GM12878 (cell line): ENCODE measurements around the gene SLC1A2. TPM values are rescaled to one million over a fixed set of nuclear protein-coding genes. Genes with fewer than 3 reads are reported as not detected.

Experiments used
- ATAC-seq: fragments of 200-7000 bp; cut with Tn5 transposase; 3 replicates; pipeline ENCODE4 v1.9.1; 2020; ENCODE audit warnings: mild to moderate bottlenecking, moderate library complexity
- BruUV-seq: library from RNA; stranded (reverse); fragments of 400-500 nt; replicated peaks from 2 replicates; lab custom pipeline; 2021; lab: Mats Ljungman, UMichigan
- CTCF ChIA-PET: fragments of 300-600 bp; sonication (Branson Sonifier 250); formaldehyde crosslinking; extraction: SDS; loops from one replicate; lab custom pipeline; 2021; ENCODE audit warnings: inconsistent platforms; lab: Yijun Ruan, JAX
- POLR2A ChIA-PET: fragments of 350-600 bp; formaldehyde crosslinking; extraction: SDS; loops from one replicate; lab custom pipeline; 2021; ENCODE audit warnings: inconsistent platforms; lab: Charles Lee
- RAD21 ChIA-PET: fragments of 300-600 bp; sonication (Branson Sonifier 250); formaldehyde crosslinking; loops from one replicate; lab custom pipeline; 2023; ENCODE audit warnings: antibody characterized with exemption; ENCODE audit not compliant: unreplicated experiment; lab: Charles Lee
- SMC1A ChIA-PET: fragments of 300-600 bp; sonication (Branson Sonifier 250); formaldehyde crosslinking; loops from one replicate; lab custom pipeline; 2023; ENCODE audit not compliant: unreplicated experiment, uncharacterized antibody; lab: Charles Lee
- DNase-seq: peaks from one replicate; pipeline ENCODE4 v3.0.0-alpha.2; 2011; ENCODE audit warnings: low read depth, low spot score
- FAIRE-seq: peaks from 3 replicates; lab custom pipeline; 2011; peaks lifted over from hg19 to GRCh38; lab: Jason Lieb, UNC
- H2AFZ ChIP-seq: 2 replicates; pipeline ENCODE4 v1.6.0; 2011; ENCODE audit warnings: low read depth, low read length, control low read depth; ENCODE audit not compliant: control insufficient read depth
- H3K27ac ChIP-seq: 2 replicates; pipeline ENCODE4 v1.5.1; 2011; ENCODE audit warnings: control low read depth; ENCODE audit not compliant: control insufficient read depth, insufficient read depth
- H3K27me3 ChIP-seq, 2 experiments: replicated peaks in 1 of 2; 2 replicates each; pipeline versions ENCODE4 v1.6.0 to v1.6.1; 2011; ENCODE audit warnings: low read length in 1 of 2; ENCODE audit not compliant: control insufficient read depth in 2 of 2, insufficient read depth in 2 of 2
- H3K36me3 ChIP-seq, 2 experiments: 2 replicates each; pipeline ENCODE4 v1.5.1; 2011; ENCODE audit warnings: low read length in 1 of 2; ENCODE audit not compliant: control insufficient read depth in 2 of 2, insufficient read depth in 2 of 2
- H3K4me1 ChIP-seq: 2 replicates; pipeline ENCODE4 v1.6.1; 2011; ENCODE audit warnings: mild to moderate bottlenecking, low read length, moderate library complexity, mixed read lengths; ENCODE audit not compliant: control insufficient read depth, insufficient read depth
- H3K4me2 ChIP-seq: 2 replicates; pipeline ENCODE4 v1.6.0; 2011; ENCODE audit warnings: control low read depth; ENCODE audit not compliant: control insufficient read depth, insufficient read depth
- H3K4me3 ChIP-seq: fragments of 200-600 bp; sonication (generic); 2 replicates; pipeline ENCODE4 v1.5.1; 2016
- H3K79me2 ChIP-seq: 2 replicates; pipeline ENCODE4 v1.6.0; 2011; ENCODE audit warnings: low read length; ENCODE audit not compliant: control insufficient read depth, insufficient read depth
- H3K9ac ChIP-seq: 2 replicates; pipeline ENCODE4 v1.8.0; 2011; ENCODE audit warnings: low read length, control low read depth, mixed read lengths; ENCODE audit not compliant: control insufficient read depth, insufficient read depth
- H3K9me3 ChIP-seq: replicated peaks from 3 replicates; pipeline ENCODE4 v1.5.1; 2011; ENCODE audit warnings: mild to moderate bottlenecking, low read length; ENCODE audit not compliant: control insufficient read depth, insufficient read depth
- H4K20me1 ChIP-seq: 2 replicates; pipeline ENCODE4 v1.6.0; 2011; ENCODE audit not compliant: control insufficient read depth, insufficient read depth
- ASH2L ChIP-seq: fragments of 300-600, 200-600 bp; sonication (generic); IDR thresholded peaks from 2 replicates; pipeline ENCODE4 v1.6.1; 2017; ENCODE audit warnings: low read depth, mild to moderate bottlenecking, borderline replicate concordance
- ATF3 ChIP-seq: IDR thresholded peaks from 2 replicates; pipeline ENCODE4 v1.6.1; 2011; ENCODE audit warnings: low read depth, mild to moderate bottlenecking, low read length, moderate library complexity, borderline replicate concordance; ENCODE audit errors: extremely low read depth
- CEBPB ChIP-seq, 2 experiments: fragments of 150-350 bp in 1 of 2; IDR thresholded peaks; 2 replicates each; pipeline ENCODE4 v1.6.1; 2012 to 2014; ENCODE audit warnings: low read depth in 2 of 2, low read length in 2 of 2, borderline replicate concordance in 1 of 2, inconsistent platforms in 1 of 2
- CEBPZ ChIP-seq: fragments of 150-350 bp; IDR thresholded peaks from 2 replicates; pipeline ENCODE4 v1.6.1; 2016; ENCODE audit warnings: low read depth, low read length
- CHD4 ChIP-seq: fragments of 200-600 bp; sonication (generic); IDR thresholded peaks from 2 replicates; pipeline ENCODE4 v1.6.1; 2016; ENCODE audit warnings: mild to moderate bottlenecking
- E2F4 ChIP-seq: IDR thresholded peaks from 2 replicates; pipeline ENCODE4 v1.6.1; 2012; ENCODE audit warnings: low read depth, low read length, improper control_type of control experiment
- JUND ChIP-seq: IDR thresholded peaks from 2 replicates; pipeline ENCODE4 v1.6.1; 2012; ENCODE audit warnings: low read depth, mild to moderate bottlenecking, low read length, improper control_type of control experiment, moderate library complexity
- MEF2A ChIP-seq: IDR thresholded peaks from 2 replicates; pipeline ENCODE4 v1.6.1; 2011; ENCODE audit warnings: low read depth, mild to moderate bottlenecking, low read length, moderate library complexity; ENCODE audit not compliant: insufficient read depth
- PAX5 ChIP-seq: IDR thresholded peaks from 2 replicates; pipeline ENCODE4 v1.6.1; 2011; ENCODE audit warnings: low read depth, low read length, borderline replicate concordance
- POLR2AphosphoS5 ChIP-seq: IDR thresholded peaks from 2 replicates; pipeline ENCODE4 v1.6.1; 2011; ENCODE audit warnings: mild to moderate bottlenecking, low read length, inconsistent platforms
- POU2F2 ChIP-seq: IDR thresholded peaks from 3 replicates; pipeline ENCODE4 v1.6.1; 2011; ENCODE audit warnings: low read depth, mild to moderate bottlenecking, low read length, borderline replicate concordance
- WGBS: methylation state at CpG from one replicate; pipeline ENCODE4 v1.1.6; 2016; ENCODE audit warnings: low lambda C conversion rate; ENCODE audit not compliant: insufficient replicate concordance, insufficient coverage; ENCODE audit errors: missing lambda C conversion rate; 5-methylcytosine and 5-hydroxymethylcytosine counted together
- in situ Hi-C: fragments of 300-500 bp; cut with MboI; formaldehyde crosslinking; loops from 9 replicates; pipeline ENCODE4 v1.14.3; 2018; ENCODE audit warnings: mixed read lengths
- intact Hi-C: fragments of 100-400 bp; cut with micrococcal nuclease; formaldehyde crosslinking; loops from one replicate; pipeline ENCODE4 v1.14.2; 2022; ENCODE audit not compliant: unreplicated experiment
- polyA plus RNA-seq, 11 experiments: library from polyadenylated mRNA; depleted of rRNA in 4 of 11; unstranded in 6 of 11; stranded (reverse) in 5 of 11; fragments of >200 nt; fragmentation: Nextera tagmentation in 4 of 11; fragmentation: Illumina TruSeq in 1 of 11; extraction: Ambion mirVana in 4 of 11; extraction: Trizol in 1 of 11; gene quantifications; 1 replicate in 1 of 11; 2 replicates in 10 of 11; pipeline versions ENCODE4 v1.2.1 to v1.2.3, GENCODE V29; 2011 to 2016; ENCODE audit warnings: inconsistent platforms in 2 of 11, missing spikeins in 2 of 11, low read depth in 1 of 11
- total RNA-seq, 4 experiments: library from RNA; depleted of rRNA in 3 of 4; stranded (reverse); fragments of >200 nt in 3 of 4; fragmentation: Illumina TruSeq in 1 of 4; extraction: Trizol in 1 of 4; gene quantifications; 2 replicates each; pipeline versions ENCODE4 v1.2.1 to v1.2.3, GENCODE V29; 2013 to 2021

The SLC1A2 gene
- total and polyA plus RNA-seq, 10 of the 15 experiments (the other 5 are each of a cell fraction or from before 2014, with no cell fraction given), result 0.01 to 0.84 (median 0.22) TPM; not detected in 1

GRCh38 chr11:35365961-35366360 is 53.4 kb downstream of the SLC1A2 start:
- Histone ChIP-seq H3K9me3 (peaks cover 5% of the 10 kb centered on the region; the same call in 2 of the 3 replicates), H3K4me3 (no peak overlapping the region), H3K27ac (no peak overlapping the region), H3K4me1 (no peaks in the 10 kb centered on the region), H2AFZ (no peak overlapping the region), H3K79me2 (no peaks in the 10 kb centered on the region), H3K27me3 (no peaks in the 10 kb centered on the region), H3K9ac (no peak overlapping the region), H3K4me2 (no peak overlapping the region), H3K36me3 (no peaks in the 10 kb centered on the region), H4K20me1 (no peaks in the 10 kb centered on the region)
- BruUV-seq, result no TSS peak
- WGBS, result 67% methylated on average over 4 of the region's 4 CpGs
- no peak for TF ChIP-seq CHD4
- ATAC-seq, result no peak
- intact Hi-C loops, result no loop called here
- ChIA-PET SMC1A (interaction anchor here (0.8 to 1.7 kb wide), 2 partner anchors 12 to 442 kb away, joined by 3 to 6 read pairs; no protein-coding TSS in a partner anchor), CTCF (interaction anchor here (0.5 to 1.5 kb wide), 2 partner anchors 10 to 12 kb away, joined by 3 read pairs; no protein-coding TSS in a partner anchor), RAD21 (no interaction called here), POLR2A (no interaction called here)
- no peak for DNase-seq
- FAIRE-seq, result no peak
- in situ Hi-C loops, result no loop called here

- WGBS, result 59% methylated on average over 5 of the region's 5 CpGs
- RAD21 ChIA-PET, result no interaction called here
- BruUV-seq, result no TSS peak
Measured at GRCh38 chr11:35365395-35365794, 54.0 kb downstream of the SLC1A2 start.

More at GRCh38 chr11:35365395-35365794, 54.0 kb downstream of the SLC1A2 start:
- SMC1A ChIA-PET, result no interaction called here
- H4K20me1 ChIP-seq, result no peaks in the 10 kb centered on the region
- H3K9ac ChIP-seq, result no peak overlapping the region
- TF ChIP-seq JUND (no peak), POLR2AphosphoS5 (no peak), PAX5 (no peak), MEF2A (no peak), POU2F2 (no peak), CEBPZ (no peak), CEBPB (IDR thresholded peaks at IDR 0.05; ENCODE audit: borderline replicate concordance in 1 of 2, low read depth in 2 of 2, low read length in 2 of 2) (no peak), ASH2L (no peak), ATF3 (no peak), E2F4 (no peak)
- intact Hi-C loops, result no loop called here
- in situ Hi-C loops, result no loop called here
- POLR2A ChIA-PET, result no interaction called here
- no peaks in the 10 kb centered on the region for H3K4me1 ChIP-seq
- H2AFZ ChIP-seq, result no peak overlapping the region
- DNase-seq, result no peak
- no peaks in the 10 kb centered on the region for H3K27me3 ChIP-seq
- H3K36me3 ChIP-seq, result no peaks in the 10 kb centered on the region
- no peak overlapping the region for H3K4me3 ChIP-seq
- CTCF ChIA-PET, result interaction anchor here (0.5 to 1.0 kb wide), 2 partner anchors 12 to 439 kb away, joined by 3 read pairs; no protein-coding TSS in a partner anchor
- ATAC-seq, result no peak
- H3K4me2 ChIP-seq, result no peak overlapping the region
- peaks cover 5% of the 10 kb centered on the region; the same call in 2 of the 3 replicates for H3K9me3 ChIP-seq
- no peak overlapping the region for H3K27ac ChIP-seq
- no peaks in the 10 kb centered on the region for H3K79me2 ChIP-seq
- no peak for FAIRE-seq
